Stimulated activated CD4-positive, alpha-beta T cell treated with anti-CD3 and anti-CD28 coated beads, Interleukin-4, amount 100 ng/mL, for 1 hour (primary cell): Measurements from ENCODE around the gene HEPN1.

Experiments
- DNase-seq: peaks from one replicate; pipeline ENCODE4 v3.0.0-alpha.2; 2020

The HEPN1 gene

GRCh38 chr11:124886476-124886875 lies 32.6 kb upstream of the HEPN1 start:
- no peak for DNase-seq

DNA sequence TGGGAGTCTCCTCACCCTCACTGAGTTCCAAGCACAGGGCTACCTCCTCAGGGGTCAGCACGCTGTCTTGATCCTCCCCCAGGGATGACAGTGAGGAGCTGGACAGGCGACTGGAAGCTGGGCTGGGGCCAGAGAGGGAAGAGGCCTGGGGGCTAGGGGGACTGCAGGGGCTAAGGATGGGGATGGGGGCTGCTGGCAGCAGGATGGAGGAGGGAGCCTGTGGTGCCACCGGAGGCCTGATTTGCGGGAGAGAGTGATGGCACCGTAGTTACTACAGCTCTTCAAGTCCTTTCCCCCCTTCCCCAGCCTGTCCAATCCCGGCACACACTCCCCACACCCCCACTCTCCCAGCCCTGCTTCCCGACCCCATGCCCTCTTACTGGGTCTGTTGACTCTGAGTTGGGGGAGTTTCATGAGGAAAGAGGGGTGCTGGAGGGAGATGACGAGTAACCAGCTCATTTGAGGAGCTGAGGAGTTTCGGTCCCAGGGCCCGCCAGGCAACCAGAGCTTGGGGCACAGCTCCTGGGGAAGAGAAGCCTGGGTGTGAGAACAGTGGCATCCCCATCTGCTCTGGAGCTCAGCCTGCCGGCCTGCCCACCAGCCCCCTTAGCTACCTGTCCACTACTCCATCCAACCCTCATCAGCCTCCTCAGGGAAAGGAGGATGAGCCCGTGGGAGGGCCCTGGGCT lies 31.9 kb upstream of the HEPN1 start:
- DNase-seq: no peak

DNA sequence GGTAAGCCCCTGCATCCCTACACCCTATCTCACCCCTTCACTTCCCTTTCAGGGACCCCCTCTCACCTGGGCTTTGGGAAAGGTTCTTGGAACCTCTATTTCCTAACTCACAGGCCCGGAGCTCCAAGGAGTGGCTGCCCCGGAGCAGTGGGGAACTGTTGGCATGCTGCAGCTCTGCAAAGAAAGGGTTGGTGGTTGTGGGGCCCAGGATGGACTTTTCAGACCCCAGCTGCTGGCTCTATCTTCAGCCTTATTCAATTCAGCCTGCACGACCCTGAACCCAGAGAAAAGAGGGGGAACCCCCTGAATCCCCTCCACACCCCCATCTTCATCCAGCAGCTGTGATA lies 31.4 kb upstream of the HEPN1 start:
- no peak for DNase-seq

DNA sequence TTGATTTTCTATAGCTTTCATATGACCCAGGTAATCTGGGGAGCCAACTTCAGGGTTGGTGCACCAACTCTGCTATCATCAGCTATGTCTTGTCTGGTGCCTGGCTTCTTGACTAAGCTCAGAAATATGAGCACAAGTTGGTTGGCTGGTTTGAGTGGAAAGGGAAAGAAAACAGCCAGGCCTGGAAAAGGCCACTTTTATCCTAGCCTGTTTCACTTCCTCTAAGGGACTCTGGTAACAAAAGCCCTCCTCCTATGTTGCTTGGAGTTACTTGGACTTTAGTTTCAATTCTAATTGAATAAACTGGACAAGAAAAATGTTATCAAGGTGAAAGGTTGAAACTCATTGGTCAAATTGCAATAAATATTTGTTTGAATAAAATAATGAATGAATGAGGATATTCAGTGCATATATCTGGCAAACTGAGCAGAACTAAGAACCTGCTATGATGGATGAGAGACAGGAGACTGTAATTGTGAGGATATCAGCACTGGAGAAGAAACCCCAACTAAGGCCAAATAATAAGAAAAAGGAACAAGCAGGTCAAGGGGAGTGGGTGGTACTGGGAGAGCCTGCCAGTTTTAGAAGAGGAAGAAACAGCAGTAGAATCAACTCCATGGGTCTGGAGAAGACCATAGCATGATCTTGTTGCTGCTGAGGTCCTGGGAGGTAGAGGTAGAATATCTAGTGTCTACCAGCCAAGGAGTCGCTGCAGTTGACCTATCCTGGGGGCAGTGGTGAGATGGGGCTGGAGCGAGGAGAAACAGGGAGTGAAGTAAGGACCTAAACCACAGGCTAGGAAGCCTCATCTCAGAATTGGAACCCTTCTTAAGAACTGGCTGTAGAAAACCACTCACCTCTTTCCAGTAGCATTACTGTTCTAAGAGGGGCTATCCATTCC lies 29.6 kb upstream of the HEPN1 start:
- no peak for DNase-seq

GRCh38 chr11:124890151-124890550 lies 28.9 kb upstream of the HEPN1 start:
- DNase-seq: no peak

DNA sequence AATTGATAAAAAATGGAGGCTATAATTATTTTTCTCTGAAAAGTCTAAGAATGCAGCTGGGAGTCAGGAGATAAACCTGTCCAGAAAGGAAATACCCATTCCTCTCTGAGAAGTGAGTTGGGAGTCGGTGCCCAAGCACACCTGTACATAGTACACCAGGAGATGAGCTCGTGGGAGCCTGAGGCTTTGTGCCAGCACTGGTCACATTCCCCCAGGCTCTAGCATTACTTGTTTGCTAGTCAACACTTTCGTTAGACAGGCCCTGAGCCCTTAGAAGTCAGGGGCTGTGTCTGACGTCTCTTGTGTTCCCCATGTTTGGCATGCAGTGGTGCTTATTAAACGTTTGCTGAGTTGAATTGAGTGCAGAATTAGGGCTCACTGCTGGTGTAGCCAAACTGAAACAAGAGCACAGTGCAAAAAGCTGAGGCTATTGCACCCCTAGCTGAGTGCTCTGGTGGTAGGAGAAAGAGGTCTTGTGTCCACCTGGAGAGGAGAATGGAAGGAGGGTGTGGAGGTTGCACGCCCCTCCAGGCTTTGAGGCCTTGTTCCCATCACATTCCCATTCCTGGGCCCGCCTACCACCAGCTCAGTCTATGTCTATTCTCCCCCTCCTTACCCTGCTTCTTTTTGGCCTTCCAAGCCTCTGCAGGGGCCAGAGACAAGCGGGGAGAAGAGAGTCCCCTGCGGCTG lies 28.2 kb upstream of the HEPN1 start:
- no peak for DNase-seq

GRCh38 chr11:124891373-124891861 lies 27.6 kb upstream of the HEPN1 start:
- no peak for DNase-seq

DNA sequence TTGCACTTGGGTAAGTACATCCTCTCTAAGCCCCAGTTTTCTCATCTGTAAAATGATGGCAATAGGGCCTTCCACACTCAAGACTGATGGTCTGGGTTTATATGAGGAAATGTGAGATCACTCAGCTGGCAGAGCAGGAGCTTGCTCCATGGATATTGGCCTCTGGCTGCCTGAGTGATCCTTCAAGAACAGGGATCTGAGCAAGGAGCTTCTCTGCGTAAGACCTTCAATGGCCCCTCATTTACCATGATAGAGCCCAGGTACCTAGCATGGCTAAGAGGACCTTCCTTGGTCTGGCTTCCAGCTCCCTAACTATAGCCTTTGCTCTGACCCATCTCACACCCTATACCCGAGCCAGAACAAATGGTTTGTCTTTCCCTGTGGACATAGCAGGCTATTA lies 26.9 kb upstream of the HEPN1 start:
- DNase-seq: no peak

GRCh38 chr11:124892750-124893454 lies 26.1 kb upstream of the HEPN1 start:
- DNase-seq: no peak

- no peak for DNase-seq
These were observed 25.2 kb upstream of the HEPN1 start for GRCh38 chr11:124893781-124894401.

- no peak for DNase-seq
These were observed 24.2 kb upstream of the HEPN1 start for GRCh38 chr11:124894606-124895430.

DNA sequence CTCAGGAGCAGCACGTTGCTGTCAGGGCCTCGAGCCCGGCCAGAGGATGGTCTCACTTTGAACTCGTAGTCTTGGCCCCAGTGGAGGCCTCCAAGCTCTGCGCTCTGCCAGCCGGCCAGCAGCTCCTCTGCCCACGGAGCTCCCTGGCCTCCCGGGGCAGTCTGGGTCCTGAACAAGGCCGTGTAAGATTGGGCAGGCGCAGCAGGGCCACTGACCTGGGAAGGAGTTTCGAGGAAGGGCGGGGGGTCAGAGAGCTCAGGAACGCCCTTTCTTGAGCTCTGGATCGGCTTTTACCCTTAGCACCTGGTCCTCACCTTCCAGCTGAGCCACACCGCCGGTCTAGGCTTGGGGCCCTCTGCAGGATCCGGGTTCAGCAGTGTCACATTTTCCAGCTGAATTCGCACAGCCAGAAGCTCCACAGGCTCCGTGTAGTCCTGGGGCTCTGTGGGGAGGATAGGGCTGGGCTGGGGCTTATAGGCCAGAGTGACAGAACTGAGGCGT lies 23.5 kb upstream of the HEPN1 start:
- DNase-seq: no peak

GRCh38 chr11:124896071-124896750 lies 22.8 kb upstream of the HEPN1 start:
- DNase-seq: no peak

DNA sequence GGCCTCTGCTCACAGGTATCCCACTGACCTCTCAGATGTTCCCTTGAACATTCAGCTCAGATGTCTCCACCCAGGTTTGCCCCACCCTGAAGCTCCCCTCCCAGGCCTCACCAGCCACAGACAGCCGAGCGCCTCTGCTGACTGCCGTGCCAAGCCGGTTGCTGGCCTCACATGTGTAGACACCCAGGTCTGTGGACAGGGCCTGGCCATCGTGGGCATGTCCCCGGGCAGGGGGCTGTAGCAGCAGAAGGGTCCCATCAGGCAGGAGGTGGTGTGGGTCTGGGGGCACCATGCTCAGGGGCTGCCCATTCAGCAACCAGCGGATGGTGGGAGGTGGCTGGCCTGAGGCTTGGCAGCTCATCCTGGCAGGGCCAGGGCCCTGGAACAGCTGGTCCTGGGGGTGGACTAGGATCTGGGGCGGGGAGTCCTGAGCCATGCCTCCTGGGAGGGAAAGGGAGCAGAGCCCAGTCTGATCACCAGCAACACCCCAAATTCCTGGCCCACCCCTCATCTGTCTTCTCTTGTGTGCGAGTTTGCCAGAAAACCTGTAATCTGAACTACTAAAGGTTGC lies 22.1 kb upstream of the HEPN1 start:
- no peak for DNase-seq

DNA sequence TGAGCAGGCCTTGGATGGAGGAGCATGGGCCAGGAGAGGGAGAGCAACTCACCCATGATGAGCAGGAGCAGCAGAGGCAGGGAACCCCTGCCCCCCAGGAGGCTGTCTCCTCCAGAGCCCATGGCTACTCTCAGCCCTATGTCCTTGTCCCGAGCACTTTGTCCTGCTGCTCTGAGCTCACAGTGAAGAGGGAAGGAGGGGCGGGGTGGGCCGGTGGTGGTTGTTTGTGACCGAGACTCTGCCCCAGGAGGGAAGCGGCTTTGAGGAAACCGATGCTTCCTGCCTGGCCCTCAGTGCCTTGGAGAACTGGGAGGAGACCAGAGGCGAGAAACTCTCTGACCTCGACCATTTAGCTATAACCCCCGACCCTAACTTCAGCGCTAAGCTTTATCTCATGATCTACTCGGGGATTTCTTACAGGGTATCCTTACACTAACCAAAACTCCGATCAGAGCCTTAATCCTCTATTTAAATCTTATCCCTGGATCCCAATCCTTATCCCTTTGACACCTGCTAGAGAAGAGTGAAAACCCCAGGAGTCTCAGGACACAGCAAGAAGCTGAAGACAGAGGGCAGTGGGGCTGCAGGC lies 21.3 kb upstream of the HEPN1 start, which contains the start of gene ROBO4:
TSS of gene ROBO4 (minus strand) at position 192 of the 589 bp plus-strand sequence. CDS start at position 122, 70 bp downstream.
- no peak for DNase-seq

DNA sequence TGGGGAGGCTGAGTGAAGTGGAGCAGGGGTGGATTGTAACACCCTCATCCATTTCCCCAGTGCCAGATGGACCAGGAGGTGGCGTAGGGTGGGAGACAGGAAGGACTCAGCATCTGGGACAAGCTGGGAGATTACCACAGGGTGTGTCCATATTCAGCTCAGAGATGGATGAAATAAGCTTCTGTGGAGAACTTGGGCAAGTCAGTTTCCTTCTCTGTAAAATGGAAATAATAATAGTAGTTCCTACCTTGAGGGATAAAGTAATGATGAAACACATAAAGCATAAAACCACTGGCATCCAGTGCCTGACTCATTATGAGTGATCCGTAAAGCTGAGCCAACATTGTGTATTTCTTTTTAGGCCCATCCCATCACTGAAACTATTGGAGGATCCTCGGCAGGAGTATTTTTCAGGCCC lies 20.8 kb upstream of the HEPN1 start:
- no peak for DNase-seq

GRCh38 chr11:124898711-124899110 lies 20.3 kb upstream of the HEPN1 start:
- DNase-seq: no peak

DNA sequence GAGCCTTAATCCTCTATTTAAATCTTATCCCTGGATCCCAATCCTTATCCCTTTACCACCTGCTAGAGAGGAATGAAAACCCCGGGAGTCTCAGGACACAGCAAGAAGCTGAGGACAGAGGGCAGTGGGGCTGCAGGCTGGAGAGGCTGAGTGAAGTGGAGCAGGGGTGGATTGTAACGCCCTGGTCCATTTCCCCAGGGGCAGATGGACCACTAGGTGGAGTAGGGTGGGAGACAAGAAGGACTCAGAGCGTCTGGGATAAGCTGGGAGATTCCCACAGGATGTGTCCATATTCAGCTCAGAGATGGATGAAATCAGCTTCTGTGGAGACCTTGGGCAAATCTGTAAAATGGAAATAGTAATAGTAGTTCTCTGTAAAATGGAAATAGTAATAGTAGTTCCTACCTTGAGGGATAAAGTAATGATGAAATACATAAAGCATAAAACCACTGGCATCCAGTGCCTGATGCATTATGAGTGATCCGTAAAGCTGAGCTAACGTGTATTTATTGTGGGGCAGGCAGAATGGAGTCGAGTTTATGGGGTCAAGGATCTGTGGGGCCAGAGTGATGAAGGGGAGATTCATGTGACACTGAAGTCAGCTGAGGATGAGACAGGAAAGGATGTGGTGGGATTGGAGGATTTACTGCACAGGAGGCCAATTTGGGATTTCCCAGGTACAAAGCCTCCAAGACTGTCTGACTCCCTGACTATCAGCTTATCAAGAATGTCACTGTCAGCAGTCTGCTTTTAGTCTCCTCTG lies 19.5 kb upstream of the HEPN1 start:
- no peak for DNase-seq

GRCh38 chr11:124900464-124900863 lies 18.6 kb upstream of the HEPN1 start:
- DNase-seq: no peak
